Measurements from ENCODE around the gene PRICKLE1. TPM values are rescaled to one million over a fixed set of nuclear protein-coding genes. Genes with fewer than 3 reads are reported as not detected.

PRICKLE1 gene
- total RNA-seq (2014; rRNA removed; shearing (Covaris generic)): 0.50 and 4.4 TPM in 2 replicates
- 2.1 and 3.3 TPM in 2 replicates for polyA plus RNA-seq (2015; cell fraction: cytosol; rRNA removed)
- 10.3 and 11.2 TPM in 2 replicates for polyA plus RNA-seq (2015; cell fraction: nucleus; rRNA removed)

GRCh38 chr12:42589465-42590329, at the start of gene PRICKLE1:
Gene PRICKLE1 (minus strand): TSS chr12:42589746. CDS start chr12:42472516, 117,230 bp downstream.
- in situ Hi-C loops (cut with HindIII; ENCODE audit: low pct_unique_long_range_greater_than_20kb, low sequenced_read_pairs): no loop called here
- DNase-seq (ENCODE audit: low read depth, low spot score): peak; percentile 40

GRCh38 chr12:42638697-42639096, 49.2 kb upstream of the PRICKLE1 start:
- DNase-seq (ENCODE audit: low read depth, low spot score): no peak
- in situ Hi-C loops (cut with HindIII; ENCODE audit: low pct_unique_long_range_greater_than_20kb, low sequenced_read_pairs): no loop called here

GRCh38 chr12:42638011-42638410, 48.5 kb upstream of the PRICKLE1 start:
- DNase-seq (ENCODE audit: low read depth, low spot score): no peak
- in situ Hi-C loops (cut with HindIII; ENCODE audit: low pct_unique_long_range_greater_than_20kb, low sequenced_read_pairs): no loop called here

- in situ Hi-C loops (cut with HindIII; ENCODE audit: low pct_unique_long_range_greater_than_20kb, low sequenced_read_pairs): no loop called here
- DNase-seq (ENCODE audit: low read depth, low spot score): no peak
Measured at GRCh38 chr12:42636993-42637392, 47.4 kb upstream of the PRICKLE1 start.

- DNase-seq (ENCODE audit: low read depth, low spot score): no peak
- in situ Hi-C loops (cut with HindIII; ENCODE audit: low pct_unique_long_range_greater_than_20kb, low sequenced_read_pairs): no loop called here
Measured at GRCh38 chr12:42633594-42633993, 44.0 kb upstream of the PRICKLE1 start.

GRCh38 chr12:42631513-42631912, 42.0 kb upstream of the PRICKLE1 start:
- no peak for DNase-seq (ENCODE audit: low read depth, low spot score)
- in situ Hi-C loops (cut with HindIII; ENCODE audit: low pct_unique_long_range_greater_than_20kb, low sequenced_read_pairs): no loop called here

GRCh38 chr12:42630314-42630713, 40.8 kb upstream of the PRICKLE1 start:
- DNase-seq (ENCODE audit: low read depth, low spot score): no peak
- in situ Hi-C loops (cut with HindIII; ENCODE audit: low pct_unique_long_range_greater_than_20kb, low sequenced_read_pairs): no loop called here

GRCh38 chr12:42627151-42627550, 37.6 kb upstream of the PRICKLE1 start:
- no peak for DNase-seq (ENCODE audit: low read depth, low spot score)
- in situ Hi-C loops (cut with HindIII; ENCODE audit: low pct_unique_long_range_greater_than_20kb, low sequenced_read_pairs): no loop called here

GRCh38 chr12:42625611-42626010, 36.1 kb upstream of the PRICKLE1 start:
- in situ Hi-C loops (cut with HindIII; ENCODE audit: low pct_unique_long_range_greater_than_20kb, low sequenced_read_pairs): no loop called here
- no peak for DNase-seq (ENCODE audit: low read depth, low spot score)

GRCh38 chr12:42617622-42618021, 28.1 kb upstream of the PRICKLE1 start:
- DNase-seq (ENCODE audit: low read depth, low spot score): no peak
- in situ Hi-C loops (cut with HindIII; ENCODE audit: low pct_unique_long_range_greater_than_20kb, low sequenced_read_pairs): no loop called here

- DNase-seq (ENCODE audit: low read depth, low spot score): no peak
- in situ Hi-C loops (cut with HindIII; ENCODE audit: low pct_unique_long_range_greater_than_20kb, low sequenced_read_pairs): no loop called here
Measured at GRCh38 chr12:42615006-42615405, 25.5 kb upstream of the PRICKLE1 start.

GRCh38 chr12:42612231-42612613, 22.7 kb upstream of the PRICKLE1 start:
- in situ Hi-C loops (cut with HindIII; ENCODE audit: low pct_unique_long_range_greater_than_20kb, low sequenced_read_pairs): no loop called here
- no peak for DNase-seq (ENCODE audit: low read depth, low spot score)

- in situ Hi-C loops (cut with HindIII; ENCODE audit: low pct_unique_long_range_greater_than_20kb, low sequenced_read_pairs): no loop called here
- DNase-seq (ENCODE audit: low read depth, low spot score): no peak
Measured at GRCh38 chr12:42611571-42612230, 22.2 kb upstream of the PRICKLE1 start.

GRCh38 chr12:42609605-42610004, 20.1 kb upstream of the PRICKLE1 start:
- DNase-seq (ENCODE audit: low read depth, low spot score): no peak
- in situ Hi-C loops (cut with HindIII; ENCODE audit: low pct_unique_long_range_greater_than_20kb, low sequenced_read_pairs): no loop called here

GRCh38 chr12:42608196-42608825, 18.8 kb upstream of the PRICKLE1 start:
- in situ Hi-C loops (cut with HindIII; ENCODE audit: low pct_unique_long_range_greater_than_20kb, low sequenced_read_pairs): no loop called here
- DNase-seq (ENCODE audit: low read depth, low spot score): no peak

- in situ Hi-C loops (cut with HindIII; ENCODE audit: low pct_unique_long_range_greater_than_20kb, low sequenced_read_pairs): no loop called here
Measured at GRCh38 chr12:42607584-42608058, 18.1 kb upstream of the PRICKLE1 start.

GRCh38 chr12:42606471-42606870, 16.9 kb upstream of the PRICKLE1 start:
- in situ Hi-C loops (cut with HindIII; ENCODE audit: low pct_unique_long_range_greater_than_20kb, low sequenced_read_pairs): no loop called here
- no peak for DNase-seq (ENCODE audit: low read depth, low spot score)

More at GRCh38 chr12:42607584-42608058, 18.1 kb upstream of the PRICKLE1 start:
- DNase-seq (ENCODE audit: low read depth, low spot score): no peak

- no peak for DNase-seq (ENCODE audit: low read depth, low spot score)
- in situ Hi-C loops (cut with HindIII; ENCODE audit: low pct_unique_long_range_greater_than_20kb, low sequenced_read_pairs): no loop called here
Measured at GRCh38 chr12:42605685-42606084, 16.1 kb upstream of the PRICKLE1 start.
